MCF 10A (cell line): ENCODE measurements around the gene IL16. TPM values are rescaled to one million over a fixed set of nuclear protein-coding genes. Genes with fewer than 3 reads are reported as not detected.

Source experiments
- BruUV-seq: library from RNA; stranded (reverse); fragments of 400-500 nt; replicated peaks from 2 replicates; lab custom pipeline; 2021; lab: Mats Ljungman, UMichigan
- CTCF ChIA-PET: fragments of 300-600 bp; sonication (Branson Sonifier 250); formaldehyde crosslinking; extraction: SDS; loops from one replicate; lab custom pipeline; 2021; ENCODE audit warnings: antibody characterized with exemption, inconsistent platforms; lab: Yijun Ruan, JAX
- POLR2A ChIA-PET: fragments of 300-600, 350-650 bp; sonication (Branson Sonifier 250); formaldehyde crosslinking; extraction: SDS; loops from one replicate; lab custom pipeline; 2020; ENCODE audit warnings: antibody characterized with exemption, inconsistent platforms; lab: Yijun Ruan, JAX
- DNase-seq: peaks from one replicate; pipeline ENCODE4 v3.0.0-alpha.2; 2018; ENCODE audit not compliant: unreplicated experiment
- H3K27ac Mint-ChIP-seq: one replicate; pipeline ENCODE4 v1.8.0; 2022; ENCODE audit warnings: mild to moderate bottlenecking, low read depth, mixed read lengths; ENCODE audit not compliant: unreplicated experiment
- H3K27me3 Mint-ChIP-seq: one replicate; pipeline ENCODE4 v1.8.0; 2022; ENCODE audit warnings: mixed read lengths; ENCODE audit not compliant: insufficient read depth, unreplicated experiment
- H3K36me3 Mint-ChIP-seq: one replicate; pipeline ENCODE4 v1.8.0; 2022; ENCODE audit warnings: mild to moderate bottlenecking, moderate library complexity, mixed read lengths; ENCODE audit not compliant: insufficient read depth, unreplicated experiment
- H3K4me1 Mint-ChIP-seq: one replicate; pipeline ENCODE4 v1.8.0; 2022; ENCODE audit warnings: mixed read lengths; ENCODE audit not compliant: insufficient read depth, unreplicated experiment
- H3K4me3 Mint-ChIP-seq: one replicate; pipeline ENCODE4 v1.8.0; 2022; ENCODE audit warnings: mild to moderate bottlenecking, moderate library complexity, mixed read lengths; ENCODE audit not compliant: unreplicated experiment
- H3K9me3 Mint-ChIP-seq: one replicate; pipeline ENCODE4 v1.8.0; 2022; ENCODE audit warnings: mixed read lengths; ENCODE audit not compliant: unreplicated experiment
- intact Hi-C: fragments of 100-400 bp; cut with micrococcal nuclease; formaldehyde crosslinking; loops from 2 replicates; pipeline ENCODE4 v1.14.1; 2022
- total RNA-seq: library from RNA; stranded (reverse); gene quantifications from 2 replicates; pipeline ENCODE4 v1.2.3, GENCODE V29; 2022
- TF ChIP-seq, protein P1 (sequence below): fragments of 200-600 bp; IDR thresholded peaks from one replicate; pipeline ENCODE4 v1.8.0; 2022; ENCODE audit warnings: antibody characterized with exemption, mild to moderate bottlenecking; ENCODE audit not compliant: unreplicated experiment

The IL16 gene
- total RNA-seq, 1 experiment from 2014 or later = 0.72 TPM

- Mint-ChIP-seq H3K27ac (no peak overlapping the region), H3K27me3 (no peaks in the 10 kb centered on the region), H3K9me3 (peaks cover 7% of the 10 kb centered on the region), H3K4me3 (no peak overlapping the region), H3K4me1 (peaks cover 15% of the 10 kb centered on the region), H3K36me3 (no peaks in the 10 kb centered on the region)
- BruUV-seq = no TSS peak
- TF ChIP-seq, protein P1, sequence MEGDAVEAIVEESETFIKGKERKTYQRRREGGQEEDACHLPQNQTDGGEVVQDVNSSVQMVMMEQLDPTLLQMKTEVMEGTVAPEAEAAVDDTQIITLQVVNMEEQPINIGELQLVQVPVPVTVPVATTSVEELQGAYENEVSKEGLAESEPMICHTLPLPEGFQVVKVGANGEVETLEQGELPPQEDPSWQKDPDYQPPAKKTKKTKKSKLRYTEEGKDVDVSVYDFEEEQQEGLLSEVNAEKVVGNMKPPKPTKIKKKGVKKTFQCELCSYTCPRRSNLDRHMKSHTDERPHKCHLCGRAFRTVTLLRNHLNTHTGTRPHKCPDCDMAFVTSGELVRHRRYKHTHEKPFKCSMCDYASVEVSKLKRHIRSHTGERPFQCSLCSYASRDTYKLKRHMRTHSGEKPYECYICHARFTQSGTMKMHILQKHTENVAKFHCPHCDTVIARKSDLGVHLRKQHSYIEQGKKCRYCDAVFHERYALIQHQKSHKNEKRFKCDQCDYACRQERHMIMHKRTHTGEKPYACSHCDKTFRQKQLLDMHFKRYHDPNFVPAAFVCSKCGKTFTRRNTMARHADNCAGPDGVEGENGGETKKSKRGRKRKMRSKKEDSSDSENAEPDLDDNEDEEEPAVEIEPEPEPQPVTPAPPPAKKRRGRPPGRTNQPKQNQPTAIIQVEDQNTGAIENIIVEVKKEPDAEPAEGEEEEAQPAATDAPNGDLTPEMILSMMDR = peak; percentile 83
- ChIA-PET CTCF (interaction anchor here (0.6 to 16.3 kb wide), 28 partner anchors 8 to 648 kb away, joined by 3 to 318 read pairs (median 4); no protein-coding TSS in a partner anchor), POLR2A (interaction anchor here (0.6 to 3.0 kb wide), 4 partner anchors 9 to 174 kb away, joined by 3 to 15 read pairs (median 3); no protein-coding TSS in a partner anchor)
- intact Hi-C loops = loop anchor here (1.0 to 10.0 kb wide), 3 partner anchors 61 to 670 kb away; no protein-coding TSS in a partner anchor
- peak; percentile 87 for DNase-seq
Measured at GRCh38 chr15:81274931-81275707, 78.4 kb downstream of the IL16 start.

DNA sequence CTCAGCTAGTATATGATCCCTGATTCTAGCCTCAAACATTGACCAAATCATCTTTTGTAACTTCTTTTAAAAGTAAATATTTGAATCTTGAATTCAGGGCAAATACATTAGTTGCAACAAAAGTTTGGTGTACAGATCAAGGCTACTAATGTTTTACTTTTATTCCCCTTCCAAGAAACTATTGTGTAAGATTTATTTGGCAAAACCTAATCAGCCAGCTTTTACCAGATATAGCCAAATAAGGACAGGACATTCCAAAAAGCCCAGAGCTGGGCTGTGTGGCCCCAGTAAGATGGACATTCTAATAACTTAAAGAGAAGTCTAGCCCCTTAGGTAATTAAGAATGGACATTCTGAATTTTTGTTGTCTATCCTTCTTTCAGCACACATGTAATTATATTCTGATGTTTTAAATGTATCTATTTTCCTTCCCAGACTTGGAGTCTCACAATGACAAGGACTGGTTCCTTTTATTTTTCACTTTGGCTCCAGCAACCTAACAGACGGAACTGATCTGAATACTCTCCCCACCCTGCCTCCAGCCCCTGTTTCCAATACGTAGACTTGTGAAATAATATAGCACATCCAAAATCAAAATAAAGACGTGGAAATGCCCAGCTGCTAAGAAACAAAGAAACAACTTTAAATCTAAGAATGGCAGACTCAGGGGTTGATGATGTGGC is 79.2 kb downstream of the IL16 start:
- POLR2A ChIA-PET = interaction anchor here (0.6 to 3.0 kb wide), 5 partner anchors 8 to 1997 kb away, joined by 3 to 15 read pairs (median 3); no protein-coding TSS in a partner anchor
- intact Hi-C loops = loop anchor here (1.0 to 10.0 kb wide), 3 partner anchors 60 to 669 kb away; no protein-coding TSS in a partner anchor
- no peak overlapping the region for H3K4me3 Mint-ChIP-seq
- H3K36me3 Mint-ChIP-seq = no peaks in the 10 kb centered on the region
- CTCF ChIA-PET = interaction anchor here (0.5 to 16.3 kb wide), 24 partner anchors 8 to 837 kb away, joined by 3 to 318 read pairs (median 5); no protein-coding TSS in a partner anchor
- peaks cover 22% of the 10 kb centered on the region for H3K4me1 Mint-ChIP-seq
- no peak for DNase-seq
- no peaks in the 10 kb centered on the region for H3K27me3 Mint-ChIP-seq
- no peak overlapping the region for H3K27ac Mint-ChIP-seq
- BruUV-seq = no TSS peak
- peaks cover 7% of the 10 kb centered on the region for H3K9me3 Mint-ChIP-seq
- TF ChIP-seq, protein P1 = no peak

DNA sequence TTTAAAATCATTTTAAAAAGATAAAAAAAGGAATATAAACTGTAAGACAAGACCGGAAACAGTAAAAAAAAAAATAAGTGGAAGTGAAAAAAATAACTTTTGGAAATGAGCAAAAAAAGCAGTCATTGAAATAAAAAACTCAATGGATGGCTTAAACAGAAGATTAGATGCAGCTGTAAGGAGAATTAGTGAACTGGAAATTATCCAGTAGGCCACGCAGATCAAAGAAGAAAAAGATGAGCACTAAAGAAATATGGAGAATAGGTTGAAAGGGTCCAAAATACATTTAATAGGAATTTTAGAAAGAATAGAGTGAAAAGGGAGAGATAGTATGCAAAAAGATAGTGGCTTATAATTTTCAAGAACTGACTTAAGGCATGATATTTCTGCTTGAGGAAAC is 80.3 kb downstream of the IL16 start:
- POLR2A ChIA-PET = no interaction called here
- intact Hi-C loops = loop anchor here (10.0 kb wide), 1 partner anchor 668 kb away; no protein-coding TSS in a partner anchor
- Mint-ChIP-seq H3K9me3 (peaks cover 7% of the 10 kb centered on the region), H3K36me3 (no peaks in the 10 kb centered on the region), H3K27ac (no peak overlapping the region), H3K4me3 (no peak overlapping the region), H3K4me1 (peaks cover 32% of the 10 kb centered on the region), H3K27me3 (no peaks in the 10 kb centered on the region)
- TF ChIP-seq, protein P1 = no peak
- BruUV-seq = no TSS peak
- CTCF ChIA-PET = interaction anchor here (0.7 to 16.3 kb wide), 2 partner anchors 33 to 124 kb away, joined by 3 to 318 read pairs; no protein-coding TSS in a partner anchor
- no peak for DNase-seq
